ENCODE measurements around the gene P2RY14. TPM values are rescaled to one million over a fixed set of nuclear protein-coding genes. Genes with fewer than 3 reads are reported as not detected.

The P2RY14 gene
- total and polyA plus RNA-seq, 2 of the 13 experiments (the other 11 are each of a cell fraction or from before 2014, with no cell fraction given) = not detected

DNA sequence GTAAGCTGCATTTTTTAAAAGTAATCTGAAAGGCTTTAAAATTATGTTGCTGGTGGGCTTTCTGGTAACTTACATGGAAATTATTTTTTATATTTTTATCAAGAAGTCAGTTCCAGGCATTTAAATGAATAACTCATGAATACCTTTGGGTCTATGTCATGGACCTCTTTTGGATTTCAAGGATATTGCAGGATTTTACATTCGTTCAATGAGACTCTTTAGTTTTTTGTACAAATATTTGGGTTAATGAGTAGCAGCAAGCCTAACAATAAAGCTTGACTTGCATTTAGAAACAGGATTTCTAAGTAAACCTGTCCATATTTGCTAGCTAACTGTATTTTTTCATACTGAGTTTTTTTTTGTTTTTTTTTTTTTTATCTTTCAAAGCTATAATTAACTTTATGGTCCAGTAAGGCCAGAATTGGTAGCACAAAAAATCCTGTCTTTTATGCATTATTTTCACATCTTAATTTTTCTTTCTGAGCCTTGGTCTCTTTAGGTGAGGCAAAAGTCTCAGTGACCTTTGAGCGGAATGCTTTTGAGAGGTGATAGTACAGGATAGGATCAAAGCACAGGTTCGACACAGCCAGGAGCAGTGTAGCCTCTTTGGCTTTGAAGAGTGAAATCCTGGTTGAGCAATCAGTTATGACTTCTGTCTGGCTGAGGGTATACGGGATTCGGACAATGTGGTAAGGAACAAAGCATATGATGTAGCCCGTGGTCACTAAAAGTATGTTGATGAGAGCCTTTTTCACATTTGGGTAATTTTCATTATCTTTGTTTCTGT, 80.2 kb downstream of the P2RY14 start (continued):
- TF ChIP-seq CTCF (CRISPR knock-in tag; IDR thresholded peaks at IDR 0.05) (no peak), ZIK1 (CRISPR knock-in tag; IDR thresholded peaks at IDR 0.05; ENCODE audit: borderline replicate concordance, low read depth) (no peak), HHEX (CRISPR knock-in tag; IDR thresholded peaks at IDR 0.05) (peak; percentile 86), ZNF337 (CRISPR knock-in tag; IDR thresholded peaks at IDR 0.05; ENCODE audit: borderline replicate concordance, low read depth) (no peak), SALL1 (CRISPR knock-in tag; IDR thresholded peaks at IDR 0.05) (peak; percentile 98), ZNF260 (CRISPR knock-in tag; IDR thresholded peaks at IDR 0.05; ENCODE audit: borderline replicate concordance, low read depth) (no peak), SIX1 (CRISPR knock-in tag; IDR thresholded peaks at IDR 0.05; ENCODE audit: borderline replicate concordance) (peak; percentile 73), SRSF4 (IDR thresholded peaks at IDR 0.05; ENCODE audit: low read depth, low read length, poor library complexity, severe bottlenecking) (no peak), IKZF1 (IDR thresholded peaks at IDR 0.05) (no peak), YEATS4 (CRISPR knock-in tag; IDR thresholded peaks at IDR 0.05; ENCODE audit: borderline replicate concordance) (peak; percentile 44; the same call in 1 of the 2 replicates), POLR2AphosphoS5 (IDR thresholded peaks at IDR 0.05; ENCODE audit: low read depth, low read length) (no peak), ZNF282 (IDR thresholded peaks at IDR 0.05; ENCODE audit: partially characterized antibody) (no peak), ZNF251 (CRISPR knock-in tag; IDR thresholded peaks at IDR 0.05) (no peak), ELF3 (CRISPR knock-in tag; IDR thresholded peaks at IDR 0.05) (peak; percentile 79), HOXD1 (CRISPR knock-in tag; IDR thresholded peaks at IDR 0.05) (no peak), ZNF772 (CRISPR knock-in tag; IDR thresholded peaks at IDR 0.05) (no peak), DNMT3B (CRISPR knock-in tag; conservative IDR thresholded peaks at IDR 0.05) (no peak; the same call in 1 of the 2 replicates), MXI1 (IDR thresholded peaks at IDR 0.05; ENCODE audit: borderline replicate concordance, low read depth, low read length) (no peak)
- TF ChIP-seq, protein P1, sequence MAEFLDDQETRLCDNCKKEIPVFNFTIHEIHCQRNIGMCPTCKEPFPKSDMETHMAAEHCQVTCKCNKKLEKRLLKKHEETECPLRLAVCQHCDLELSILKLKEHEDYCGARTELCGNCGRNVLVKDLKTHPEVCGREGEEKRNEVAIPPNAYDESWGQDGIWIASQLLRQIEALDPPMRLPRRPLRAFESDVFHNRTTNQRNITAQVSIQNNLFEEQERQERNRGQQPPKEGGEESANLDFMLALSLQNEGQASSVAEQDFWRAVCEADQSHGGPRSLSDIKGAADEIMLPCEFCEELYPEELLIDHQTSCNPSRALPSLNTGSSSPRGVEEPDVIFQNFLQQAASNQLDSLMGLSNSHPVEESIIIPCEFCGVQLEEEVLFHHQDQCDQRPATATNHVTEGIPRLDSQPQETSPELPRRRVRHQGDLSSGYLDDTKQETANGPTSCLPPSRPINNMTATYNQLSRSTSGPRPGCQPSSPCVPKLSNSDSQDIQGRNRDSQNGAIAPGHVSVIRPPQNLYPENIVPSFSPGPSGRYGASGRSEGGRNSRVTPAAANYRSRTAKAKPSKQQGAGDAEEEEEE (CRISPR knock-in tag; IDR thresholded peaks at IDR 0.05; ENCODE audit: borderline replicate concordance) = no peak
- TF ChIP-seq, protein P2, sequence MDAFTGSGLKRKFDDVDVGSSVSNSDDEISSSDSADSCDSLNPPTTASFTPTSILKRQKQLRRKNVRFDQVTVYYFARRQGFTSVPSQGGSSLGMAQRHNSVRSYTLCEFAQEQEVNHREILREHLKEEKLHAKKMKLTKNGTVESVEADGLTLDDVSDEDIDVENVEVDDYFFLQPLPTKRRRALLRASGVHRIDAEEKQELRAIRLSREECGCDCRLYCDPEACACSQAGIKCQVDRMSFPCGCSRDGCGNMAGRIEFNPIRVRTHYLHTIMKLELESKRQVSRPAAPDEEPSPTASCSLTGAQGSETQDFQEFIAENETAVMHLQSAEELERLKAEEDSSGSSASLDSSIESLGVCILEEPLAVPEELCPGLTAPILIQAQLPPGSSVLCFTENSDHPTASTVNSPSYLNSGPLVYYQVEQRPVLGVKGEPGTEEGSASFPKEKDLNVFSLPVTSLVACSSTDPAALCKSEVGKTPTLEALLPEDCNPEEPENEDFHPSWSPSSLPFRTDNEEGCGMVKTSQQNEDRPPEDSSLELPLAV (CRISPR knock-in tag; conservative IDR thresholded peaks at IDR 0.05; ENCODE audit: low read depth) = no peak
- TF ChIP-seq, protein P3, sequence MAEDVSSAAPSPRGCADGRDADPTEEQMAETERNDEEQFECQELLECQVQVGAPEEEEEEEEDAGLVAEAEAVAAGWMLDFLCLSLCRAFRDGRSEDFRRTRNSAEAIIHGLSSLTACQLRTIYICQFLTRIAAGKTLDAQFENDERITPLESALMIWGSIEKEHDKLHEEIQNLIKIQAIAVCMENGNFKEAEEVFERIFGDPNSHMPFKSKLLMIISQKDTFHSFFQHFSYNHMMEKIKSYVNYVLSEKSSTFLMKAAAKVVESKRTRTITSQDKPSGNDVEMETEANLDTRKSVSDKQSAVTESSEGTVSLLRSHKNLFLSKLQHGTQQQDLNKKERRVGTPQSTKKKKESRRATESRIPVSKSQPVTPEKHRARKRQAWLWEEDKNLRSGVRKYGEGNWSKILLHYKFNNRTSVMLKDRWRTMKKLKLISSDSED (CRISPR knock-in tag; IDR thresholded peaks at IDR 0.05) = no peak
- TF ChIP-seq, protein P4, sequence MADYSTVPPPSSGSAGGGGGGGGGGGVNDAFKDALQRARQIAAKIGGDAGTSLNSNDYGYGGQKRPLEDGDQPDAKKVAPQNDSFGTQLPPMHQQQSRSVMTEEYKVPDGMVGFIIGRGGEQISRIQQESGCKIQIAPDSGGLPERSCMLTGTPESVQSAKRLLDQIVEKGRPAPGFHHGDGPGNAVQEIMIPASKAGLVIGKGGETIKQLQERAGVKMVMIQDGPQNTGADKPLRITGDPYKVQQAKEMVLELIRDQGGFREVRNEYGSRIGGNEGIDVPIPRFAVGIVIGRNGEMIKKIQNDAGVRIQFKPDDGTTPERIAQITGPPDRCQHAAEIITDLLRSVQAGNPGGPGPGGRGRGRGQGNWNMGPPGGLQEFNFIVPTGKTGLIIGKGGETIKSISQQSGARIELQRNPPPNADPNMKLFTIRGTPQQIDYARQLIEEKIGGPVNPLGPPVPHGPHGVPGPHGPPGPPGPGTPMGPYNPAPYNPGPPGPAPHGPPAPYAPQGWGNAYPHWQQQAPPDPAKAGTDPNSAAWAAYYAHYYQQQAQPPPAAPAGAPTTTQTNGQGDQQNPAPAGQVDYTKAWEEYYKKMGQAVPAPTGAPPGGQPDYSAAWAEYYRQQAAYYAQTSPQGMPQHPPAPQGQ (CRISPR knock-in tag; IDR thresholded peaks at IDR 0.05; ENCODE audit: borderline replicate concordance) = no peak

All from HepG2 (cell line).